GM18517 (cell line): ENCODE measurements around the gene PLCH1.

Source experiments
- ATAC-seq: cut with Tn5 transposase; IDR thresholded peaks from one replicate; pipeline ENCODE4 v1.9.1; 2021; ENCODE audit warnings: mild to moderate bottlenecking, moderate library complexity; ENCODE audit not compliant: unreplicated experiment

Gene PLCH1

GRCh38 chr3:155553780-155554179, 191.1 kb downstream of the PLCH1 start:
- peak; percentile 35 for ATAC-seq

- ATAC-seq, result no peak
Observed at GRCh38 chr3:155553326-155553725, 191.5 kb downstream of the PLCH1 start.

GRCh38 chr3:155550391-155550790, 194.5 kb downstream of the PLCH1 start:
- ATAC-seq, result no peak

DNA sequence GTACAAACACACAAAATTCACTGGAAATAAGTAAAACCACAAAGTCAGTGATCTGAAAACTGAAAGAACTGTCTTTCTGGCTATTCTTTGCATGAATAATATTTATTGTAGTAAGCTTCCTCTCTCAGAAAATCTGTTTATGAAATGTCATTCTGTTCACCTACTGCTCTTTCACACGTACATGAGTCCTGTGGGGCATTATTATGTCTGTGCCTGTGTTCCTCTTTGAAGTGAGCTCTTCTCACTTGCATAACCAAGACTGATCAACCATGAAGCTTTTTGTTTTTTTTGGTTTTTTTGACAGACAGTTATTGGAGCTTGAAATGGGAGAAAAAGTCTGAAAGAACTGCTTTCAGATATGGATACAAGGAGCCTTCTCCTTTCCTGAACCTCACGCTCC, 195.8 kb downstream of the PLCH1 start:
- peak; percentile 93 for ATAC-seq

GRCh38 chr3:155548195-155548594, 196.7 kb downstream of the PLCH1 start:
- ATAC-seq, result no peak

- no peak for ATAC-seq
Observed at GRCh38 chr3:155535098-155535497, 209.8 kb downstream of the PLCH1 start.

- ATAC-seq, result no peak
Observed at GRCh38 chr3:155528579-155528978, 216.3 kb downstream of the PLCH1 start.

GRCh38 chr3:155525324-155525833, 219.5 kb downstream of the PLCH1 start:
- ATAC-seq, result no peak

DNA sequence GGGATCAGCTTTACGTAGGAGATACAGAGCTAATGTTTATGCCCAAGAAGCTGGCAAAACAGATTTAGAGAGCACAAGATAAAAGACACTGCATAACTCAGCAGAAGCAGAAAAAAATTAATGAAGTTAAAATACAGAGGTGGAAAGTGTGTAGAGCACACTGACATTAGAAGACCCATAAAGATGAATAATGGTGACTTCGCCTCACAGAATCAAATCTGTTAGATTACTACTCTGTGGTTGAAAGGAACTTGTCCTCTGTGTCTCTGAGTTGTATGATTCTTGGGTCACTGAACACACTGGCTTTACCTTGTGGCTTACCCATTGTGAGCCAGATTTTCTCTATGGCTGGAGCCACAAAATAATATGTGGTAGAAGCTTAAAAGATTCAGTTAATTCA, 224.4 kb downstream of the PLCH1 start:
- no peak for ATAC-seq

GRCh38 chr3:155519078-155519477, 225.8 kb downstream of the PLCH1 start:
- peak; percentile 64 for ATAC-seq

DNA sequence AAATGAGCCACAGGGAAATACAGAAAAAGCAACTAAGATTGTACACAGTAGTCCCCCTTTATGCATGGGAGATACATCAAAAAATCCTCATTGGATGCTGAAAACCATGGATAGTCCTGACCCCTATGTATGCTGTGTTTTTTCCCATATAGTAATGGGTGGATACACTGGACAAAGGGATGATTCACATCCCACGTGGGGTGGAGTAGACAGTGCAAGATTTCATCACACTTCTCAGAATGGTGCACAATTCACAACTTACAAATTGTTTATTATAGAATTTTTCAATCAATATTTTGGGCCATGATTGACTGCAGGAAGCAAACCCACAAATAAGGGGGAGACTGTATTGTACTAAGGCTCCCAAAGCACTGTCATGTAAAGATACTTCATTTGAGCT, 227.0 kb downstream of the PLCH1 start:
- no peak for ATAC-seq

- no peak for ATAC-seq
Observed at GRCh38 chr3:155516439-155516838, 228.4 kb downstream of the PLCH1 start.

DNA sequence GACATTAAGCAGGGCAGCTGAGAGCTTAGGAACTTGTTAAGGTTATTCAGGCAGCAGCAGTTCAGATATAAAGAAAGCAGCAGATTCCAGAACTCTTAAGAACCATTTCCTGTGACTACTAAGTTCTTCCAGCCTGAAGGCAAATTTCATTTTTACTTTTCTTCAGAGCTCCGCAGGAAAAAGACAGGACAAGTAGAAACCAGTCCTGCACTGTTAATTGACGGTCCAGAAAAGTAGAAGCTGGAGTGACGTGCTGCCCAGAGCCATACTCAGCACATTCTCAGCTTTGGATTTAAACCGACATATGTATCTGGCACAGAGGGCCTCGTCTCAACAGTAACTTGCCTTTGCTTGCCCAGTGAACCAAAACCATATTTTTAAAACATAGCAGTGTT, 232.0 kb downstream of the PLCH1 start:
- ATAC-seq, result no peak

DNA sequence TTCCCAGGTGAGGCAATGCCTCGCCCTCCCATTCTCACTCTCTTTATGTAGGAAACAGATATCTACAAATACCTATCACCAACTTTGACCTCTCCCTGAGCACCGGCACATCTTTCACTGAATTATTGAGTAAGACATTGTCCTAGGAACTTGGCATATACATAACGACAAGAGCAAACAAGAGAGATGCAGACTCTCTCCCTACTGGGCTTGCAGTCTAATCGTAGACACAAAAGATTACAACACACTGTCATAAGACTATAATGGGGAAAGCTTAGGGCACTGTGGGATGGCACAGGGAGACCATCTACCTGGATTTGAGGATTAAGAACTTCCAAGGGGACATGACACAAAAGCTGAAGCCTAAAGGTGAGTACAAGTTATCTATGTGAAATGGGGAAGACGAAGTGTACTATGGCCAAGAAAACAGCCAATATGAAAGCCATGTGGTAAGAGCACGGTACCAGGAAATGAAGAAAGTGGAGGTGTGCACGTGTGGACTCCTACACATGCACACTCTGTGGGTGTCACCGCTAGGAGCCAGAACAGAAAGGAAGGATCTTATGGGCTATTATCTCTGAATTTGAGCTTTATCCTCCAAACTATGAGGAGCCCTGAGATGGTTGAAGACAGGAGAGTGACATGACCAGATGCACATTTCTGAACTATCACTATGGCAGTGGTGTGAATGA, 232.6 kb downstream of the PLCH1 start:
- no peak for ATAC-seq

DNA sequence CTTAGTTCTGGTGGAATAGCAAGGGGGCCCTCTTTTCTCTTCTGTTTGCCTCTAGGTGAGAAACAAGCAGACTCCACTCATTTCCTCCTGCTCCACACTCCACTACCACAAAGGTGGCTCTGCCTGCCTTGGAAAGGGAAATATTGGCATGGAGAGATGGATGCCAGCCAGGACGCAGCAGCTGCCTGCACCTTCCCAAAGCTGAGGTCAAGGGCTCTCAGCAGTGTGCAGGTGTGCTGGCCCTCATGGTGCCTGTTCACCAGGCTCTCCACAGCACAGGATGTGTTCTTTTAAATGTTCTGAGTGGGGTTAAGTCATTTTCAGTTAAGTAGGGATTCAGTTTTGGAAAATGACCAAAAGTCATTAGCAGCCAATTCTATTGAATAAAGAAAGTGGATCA, 240.2 kb downstream of the PLCH1 start:
- ATAC-seq, result no peak

GRCh38 chr3:155502630-155503029, 242.2 kb downstream of the PLCH1 start:
- ATAC-seq, result no peak

- ATAC-seq, result no peak
Observed at GRCh38 chr3:155500194-155500818, 244.6 kb downstream of the PLCH1 start.

DNA sequence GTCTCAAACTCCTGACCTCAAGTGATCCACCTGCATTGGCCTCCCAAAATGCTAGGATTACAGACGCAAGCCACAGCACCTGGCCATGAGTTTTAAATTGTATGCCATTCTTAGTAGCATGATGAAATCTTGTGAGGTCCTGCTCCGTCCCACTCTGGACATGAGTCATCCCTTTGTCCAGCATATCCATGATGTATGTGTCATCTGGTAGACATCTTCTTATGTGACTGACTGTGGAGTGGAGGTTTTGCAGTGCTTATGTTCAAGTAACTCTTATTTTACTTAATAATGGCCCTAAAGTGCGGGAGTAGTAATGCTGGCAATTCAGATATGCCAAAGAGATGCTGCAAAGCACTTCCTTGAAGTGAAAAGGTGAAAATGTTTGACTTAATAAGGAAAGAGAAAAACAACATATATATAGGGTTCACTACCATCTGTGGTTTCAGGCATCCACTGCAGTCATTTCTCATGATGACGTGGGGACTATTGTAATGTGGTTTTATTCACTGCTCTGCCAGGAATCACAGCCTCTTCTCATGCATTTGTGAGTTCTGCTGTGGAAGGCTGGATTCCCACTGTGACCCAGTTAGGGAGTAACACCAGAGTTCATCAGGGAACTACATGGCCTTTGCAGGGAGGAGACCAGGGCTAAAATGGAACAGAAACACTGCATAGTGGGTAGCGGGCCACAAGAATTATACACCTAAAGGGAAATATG, 246.8 kb downstream of the PLCH1 start:
- no peak for ATAC-seq

DNA sequence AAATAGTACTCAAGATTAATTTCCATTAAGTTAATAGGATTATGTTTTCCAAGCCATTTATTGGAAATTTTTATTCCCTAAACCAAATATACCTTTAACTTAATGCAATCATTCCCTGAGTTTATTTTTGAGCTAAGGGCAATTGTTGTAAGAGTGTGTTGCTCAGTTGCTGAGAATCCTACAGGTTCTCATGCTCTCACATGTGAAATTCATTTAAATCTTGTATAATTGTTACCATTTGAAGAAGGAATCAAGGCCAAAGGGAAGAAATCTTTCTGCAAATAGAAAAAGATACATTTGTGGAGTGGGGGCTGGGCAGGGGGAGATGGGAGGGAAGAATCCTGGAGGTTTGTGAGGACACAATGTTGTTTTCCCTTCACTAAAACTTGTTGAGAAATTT, 248.7 kb downstream of the PLCH1 start:
- no peak for ATAC-seq

DNA sequence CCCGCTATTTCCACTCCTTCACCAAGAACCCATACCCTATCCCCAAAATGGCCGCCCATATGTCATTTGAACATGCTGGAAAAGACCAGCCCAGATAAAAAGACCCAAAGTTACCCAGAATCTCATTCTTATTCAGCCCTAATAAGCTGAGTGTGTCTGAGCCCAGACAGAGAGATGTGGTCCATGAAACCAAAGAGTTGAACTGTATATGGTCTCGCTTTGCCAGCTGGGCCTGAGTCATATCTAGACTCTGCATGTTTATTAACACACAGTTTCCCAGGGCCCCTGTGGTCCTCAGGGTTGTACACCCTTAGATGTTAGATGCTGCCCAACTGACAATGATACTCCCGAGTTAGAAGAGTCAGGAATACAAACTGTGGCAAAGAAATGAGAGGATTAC, 249.5 kb downstream of the PLCH1 start:
- ATAC-seq, result peak; percentile 84

DNA sequence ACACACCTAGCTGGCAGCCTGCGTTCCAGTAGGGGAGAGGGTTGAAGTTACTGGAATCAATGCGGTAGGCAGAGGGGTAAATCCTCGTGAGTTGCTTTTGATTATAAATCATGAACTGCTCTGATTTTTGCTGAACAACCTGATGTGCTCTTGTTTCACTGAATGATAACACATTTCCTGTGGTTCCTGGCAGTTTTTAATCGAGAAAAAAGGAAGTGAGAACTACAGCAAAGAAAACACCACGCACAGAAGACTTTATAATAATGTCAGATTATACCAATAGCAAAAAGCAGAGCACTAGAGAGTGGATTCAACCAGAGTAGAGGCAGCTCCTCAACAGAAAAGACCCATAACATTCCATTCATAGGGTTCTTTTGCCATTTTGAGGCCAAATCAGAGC, 250.5 kb downstream of the PLCH1 start:
- ATAC-seq, result peak; percentile 68

DNA sequence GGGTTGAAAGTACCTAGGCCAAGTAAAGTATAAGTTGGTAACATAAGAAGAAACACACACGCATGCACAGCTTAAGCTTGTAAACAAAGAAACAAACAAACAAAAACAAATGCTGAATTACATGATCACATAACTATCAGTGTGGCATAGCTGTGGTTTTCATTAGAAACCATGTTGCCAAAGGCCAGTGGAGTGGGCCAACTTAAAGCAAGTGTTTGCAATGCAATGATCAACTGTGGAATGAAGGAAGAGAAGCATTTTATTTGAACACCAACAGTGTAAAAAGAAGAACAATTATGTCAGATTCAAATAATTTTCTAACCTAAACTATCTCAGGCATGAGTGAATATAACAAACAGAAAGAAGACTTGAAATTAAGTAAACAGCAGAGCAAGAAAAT, 252.0 kb downstream of the PLCH1 start:
- ATAC-seq, result no peak
